Measurements from ENCODE around the gene MLLT6. TPM values are rescaled to one million over a fixed set of nuclear protein-coding genes. Genes with fewer than 3 reads are reported as not detected.

MLLT6 gene
- total RNA-seq, 1 experiment from 2014 or later, result 24.7 TPM

GRCh38 chr17:38751144-38751807 lies 46.2 kb downstream of the MLLT6 start:
- Histone ChIP-seq H3K36me3 (ENCODE audit: low read depth, low read length) (peaks cover 13% of the 10 kb centered on the region), H3K9ac (ENCODE audit: low read length) (peak overlapping the region; percentile 62; the same call in 1 of the 2 replicates), H3K27ac (ENCODE audit: low read length) (no peak overlapping the region), H2AFZ (ENCODE audit: low read length) (peak overlapping the region; percentile 56), H3K4me2 (ENCODE audit: low read length) (peak overlapping the region; percentile 88), H3K4me1 (ENCODE audit: insufficient read depth, low read length) (peaks cover 20% of the 10 kb centered on the region), H3F3A (ENCODE audit: low read length, unreplicated experiment) (no peaks in the 10 kb centered on the region), H3K4me3 (ENCODE audit: low read length) (peak overlapping the region; percentile 94), H3K27me3 (ENCODE audit: low read length) (no peaks in the 10 kb centered on the region), H4K20me1 (ENCODE audit: low read length) (0 out of 2 replicates have a peak, but pooled peaks cover 1% of the 10 kb centered on the region), H3K79me2 (ENCODE audit: low read length) (peaks cover 63% of the 10 kb centered on the region), H3K9me2 (replicated peaks; ENCODE audit: low read length) (no peaks in the 10 kb centered on the region), H3K9me3 (ENCODE audit: low read length) (no peaks in the 10 kb centered on the region)
- no TSS peak for BruUV-seq (replicated peaks)
- intact Hi-C loops (cut with micrococcal nuclease), result no loop called here
- DNase-seq (peak; percentile 38), ATAC-seq (no peak)
- CTCF ChIA-PET, result interaction anchor here (0.6 kb wide), 1 partner anchor 16 kb away, joined by 6 read pairs; no protein-coding TSS in a partner anchor
- no peak for TF ChIP-seq EZH2phosphoT487 (IDR thresholded peaks at IDR 0.05; ENCODE audit: borderline replicate concordance, low read length)
- no peak for TF ChIP-seq EZH2 (IDR thresholded peaks at IDR 0.05; ENCODE audit: low read length, unreplicated experiment)
- TF ChIP-seq CTCF (conservative IDR thresholded peaks at IDR 0.05; ENCODE audit: low read depth, low read length), result no peak
- POLR2A ChIA-PET (ENCODE audit: unreplicated experiment), result no interaction called here

- ATAC-seq, result peak; percentile 9
- Histone ChIP-seq H3K4me1 (ENCODE audit: insufficient read depth, low read length) (peaks cover 16% of the 10 kb centered on the region), H2AFZ (ENCODE audit: low read length) (peak overlapping the region; percentile 84), H3K79me2 (ENCODE audit: low read length) (peaks cover 58% of the 10 kb centered on the region), H3K36me3 (ENCODE audit: low read depth, low read length) (peaks cover 16% of the 10 kb centered on the region), H3K9me3 (ENCODE audit: low read length) (no peaks in the 10 kb centered on the region), H3K27me3 (ENCODE audit: low read length) (no peaks in the 10 kb centered on the region), H3K9me2 (replicated peaks; ENCODE audit: low read length) (no peaks in the 10 kb centered on the region), H3F3A (ENCODE audit: low read length, unreplicated experiment) (no peaks in the 10 kb centered on the region), H3K27ac (ENCODE audit: low read length) (peak overlapping the region; percentile 64), H3K4me2 (ENCODE audit: low read length) (peak overlapping the region; percentile 88), H3K9ac (ENCODE audit: low read length) (peak overlapping the region; percentile 96), H3K4me3 (ENCODE audit: low read length) (peak overlapping the region; percentile 94), H4K20me1 (ENCODE audit: low read length) (no peaks in the 10 kb centered on the region)
- DNase-seq, result peak; percentile 84
- ChIA-PET POLR2A (ENCODE audit: unreplicated experiment) (interaction anchor here (0.6 kb wide), 1 partner anchor 266 kb away, joined by 3 read pairs; no protein-coding TSS in a partner anchor), CTCF (no interaction called here)
- no TSS peak for BruUV-seq (replicated peaks)
- intact Hi-C loops (cut with micrococcal nuclease), result loop anchor here (2.0 kb wide), 1 partner anchor 47 kb away; the partner anchor contains the start of gene PIP4K2B
- TF ChIP-seq CTCF (conservative IDR thresholded peaks at IDR 0.05; ENCODE audit: low read depth, low read length) (no peak), EZH2 (IDR thresholded peaks at IDR 0.05; ENCODE audit: low read length, unreplicated experiment) (no peak), EZH2phosphoT487 (IDR thresholded peaks at IDR 0.05; ENCODE audit: borderline replicate concordance, low read length) (no peak)
These were observed 46.8 kb downstream of the MLLT6 start for GRCh38 chr17:38751808-38752307.
